Mononuclear cell (primary cell): ENCODE measurements around the gene CAPN3. TPM values are rescaled to one million over a fixed set of nuclear protein-coding genes. Genes with fewer than 3 reads are reported as not detected.

ENCODE experiments used
- H3K27me3 ChIP-seq: 2 replicates; pipeline ENCODE4 v1.6.0; 2011; ENCODE audit warnings: low read length, control low read depth; ENCODE audit not compliant: insufficient read depth
- H3K4me1 ChIP-seq: 2 replicates; pipeline ENCODE4 v1.5.1; 2011; ENCODE audit warnings: mild to moderate bottlenecking, low read length, control low read depth; ENCODE audit not compliant: insufficient read depth
- H3K4me3 ChIP-seq: 2 replicates; pipeline ENCODE4 v1.5.1; 2011; ENCODE audit warnings: mild to moderate bottlenecking, low read length, moderate library complexity
- H3K9me3 ChIP-seq: 2 replicates; pipeline ENCODE4 v1.5.1; 2011; ENCODE audit warnings: low read depth, mild to moderate bottlenecking, control low read depth, low read length
- total RNA-seq: library from RNA; depleted of rRNA; stranded (reverse); fragments of >200 nt; gene quantifications from one replicate; pipeline ENCODE4 v1.2.3, GENCODE V29; 2012

The CAPN3 gene
- total RNA-seq, 1 donor = 4.1 TPM

DNA sequence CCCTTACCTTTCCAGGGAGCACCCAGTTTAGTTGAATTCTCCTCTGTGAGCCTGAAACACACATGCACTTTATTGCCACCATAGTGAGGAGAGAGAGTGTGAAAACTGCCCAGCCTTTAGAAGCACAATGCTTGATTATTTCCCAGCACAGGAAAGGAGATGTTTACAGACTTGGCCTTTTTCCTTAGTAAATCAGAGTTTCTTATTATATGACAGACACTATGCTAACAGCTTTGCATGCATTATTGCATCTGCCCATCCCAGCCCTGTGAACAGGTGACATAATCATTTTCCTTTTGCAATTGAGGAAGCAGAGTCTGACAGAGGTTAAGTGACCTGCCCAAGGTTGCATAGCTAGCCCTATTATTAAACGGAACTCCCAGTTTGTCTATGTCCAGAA is 36.5 kb downstream of the CAPN3 start:
- H3K4me3 ChIP-seq = no peak overlapping the region
- H3K9me3 ChIP-seq = no peaks in the 10 kb centered on the region
- no peaks in the 10 kb centered on the region for H3K4me1 ChIP-seq
- H3K27me3 ChIP-seq = no peaks in the 10 kb centered on the region

GRCh38 chr15:42401544-42402454 is 42.5 kb downstream of the CAPN3 start:
- peaks cover 14% of the 10 kb centered on the region for H3K4me1 ChIP-seq
- H3K9me3 ChIP-seq = no peaks in the 10 kb centered on the region
- H3K4me3 ChIP-seq = no peak overlapping the region
- H3K27me3 ChIP-seq = no peaks in the 10 kb centered on the region

- peaks cover 14% of the 10 kb centered on the region for H3K4me1 ChIP-seq
- H3K27me3 ChIP-seq = no peaks in the 10 kb centered on the region
- no peaks in the 10 kb centered on the region for H3K9me3 ChIP-seq
- H3K4me3 ChIP-seq = no peak overlapping the region
Observed at GRCh38 chr15:42402455-42403205, 43.3 kb downstream of the CAPN3 start.

DNA sequence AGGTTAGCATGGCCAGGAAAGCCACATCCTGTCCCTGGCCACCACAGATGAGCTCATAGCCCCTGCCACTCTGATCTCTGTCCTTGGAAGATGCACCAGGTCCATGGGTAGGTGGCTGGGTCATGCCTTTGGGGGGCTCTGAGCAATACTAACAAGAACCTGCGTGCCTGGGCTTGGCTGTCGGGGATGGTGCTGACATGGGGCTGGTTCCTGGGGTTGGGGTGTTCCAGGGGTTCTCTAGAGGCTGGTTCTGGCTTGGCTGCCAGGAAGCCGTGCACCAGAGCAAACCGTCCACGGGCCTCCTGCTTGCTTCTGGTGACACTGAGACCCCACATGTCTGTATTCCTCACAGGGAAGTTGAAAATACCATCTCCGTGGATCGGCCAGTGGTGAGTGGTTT is 44.1 kb downstream of the CAPN3 start:
- no peak overlapping the region for H3K4me3 ChIP-seq
- no peaks in the 10 kb centered on the region for H3K9me3 ChIP-seq
- H3K4me1 ChIP-seq = peaks cover 14% of the 10 kb centered on the region
- no peaks in the 10 kb centered on the region for H3K27me3 ChIP-seq

DNA sequence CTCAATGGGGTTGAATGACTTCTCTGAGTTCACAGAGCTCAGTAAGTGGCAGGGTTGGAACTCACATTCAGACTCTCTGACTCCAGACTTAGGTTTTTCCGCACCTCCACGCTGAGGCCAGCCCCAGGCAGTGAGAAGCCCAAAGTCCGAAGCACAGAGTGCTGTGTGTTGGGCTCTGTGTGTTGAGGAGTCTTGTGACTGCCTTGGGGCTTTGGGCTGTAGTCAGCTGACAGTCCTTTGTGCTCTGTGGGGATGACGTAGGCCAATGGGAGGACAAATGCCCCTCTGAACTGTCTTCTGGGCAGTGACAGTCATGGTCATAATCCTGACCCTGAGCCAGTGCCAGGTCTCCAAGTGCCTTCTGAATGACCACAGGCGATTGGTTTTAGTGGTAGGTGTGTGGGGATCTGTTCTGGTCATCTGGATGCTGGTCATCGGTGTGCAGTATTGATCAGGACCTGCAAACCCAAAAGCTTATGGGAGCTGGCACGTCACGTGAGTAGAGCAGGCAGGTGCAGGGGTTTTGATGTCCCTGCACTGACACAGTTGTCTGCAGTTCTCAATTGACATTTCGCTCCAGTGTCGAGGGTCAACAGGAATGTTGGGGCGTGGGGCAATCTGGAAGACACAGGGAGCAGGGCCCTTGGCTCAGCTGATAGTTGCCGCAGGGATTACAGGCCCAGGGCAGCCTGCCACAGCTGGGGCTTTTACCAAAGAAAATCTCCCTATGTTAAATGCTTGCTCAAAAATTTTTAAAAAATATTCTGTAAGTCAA is 45.3 kb downstream of the CAPN3 start:
- Histone ChIP-seq H3K4me3 (no peak overlapping the region), H3K4me1 (peaks cover 14% of the 10 kb centered on the region), H3K27me3 (no peaks in the 10 kb centered on the region), H3K9me3 (no peaks in the 10 kb centered on the region)

DNA sequence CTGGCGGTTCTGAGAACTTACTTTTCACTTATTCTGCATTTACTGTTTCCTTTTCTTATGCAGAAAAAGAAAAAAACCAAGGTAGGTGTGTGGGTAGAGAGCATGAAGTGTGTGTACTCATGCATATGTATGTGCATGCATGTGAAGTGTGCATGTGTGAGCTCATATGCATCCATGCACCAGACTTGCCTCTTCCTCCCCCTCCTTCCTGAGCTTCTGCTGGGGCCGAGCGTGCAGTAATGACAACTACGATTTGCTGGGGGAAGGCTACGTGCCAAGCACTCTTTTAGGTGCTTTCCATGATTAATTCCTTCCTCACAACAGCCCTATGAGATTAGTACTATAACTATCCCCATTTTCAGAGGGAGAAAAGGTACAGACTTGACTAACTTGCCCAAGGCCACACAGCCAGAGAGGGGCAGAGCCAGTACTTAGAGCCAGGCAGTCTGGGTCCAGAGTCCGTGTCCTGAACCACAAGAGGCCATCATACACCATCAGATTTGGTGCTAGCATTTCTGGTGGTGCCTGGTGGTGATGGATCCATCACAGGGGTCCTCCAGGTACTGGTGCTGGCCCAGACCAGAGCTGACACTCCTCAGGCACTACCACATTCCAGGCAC is 46.7 kb downstream of the CAPN3 start:
- H3K4me1 ChIP-seq = peaks cover 14% of the 10 kb centered on the region
- no peaks in the 10 kb centered on the region for H3K27me3 ChIP-seq
- H3K4me3 ChIP-seq = no peak overlapping the region
- no peaks in the 10 kb centered on the region for H3K9me3 ChIP-seq

DNA sequence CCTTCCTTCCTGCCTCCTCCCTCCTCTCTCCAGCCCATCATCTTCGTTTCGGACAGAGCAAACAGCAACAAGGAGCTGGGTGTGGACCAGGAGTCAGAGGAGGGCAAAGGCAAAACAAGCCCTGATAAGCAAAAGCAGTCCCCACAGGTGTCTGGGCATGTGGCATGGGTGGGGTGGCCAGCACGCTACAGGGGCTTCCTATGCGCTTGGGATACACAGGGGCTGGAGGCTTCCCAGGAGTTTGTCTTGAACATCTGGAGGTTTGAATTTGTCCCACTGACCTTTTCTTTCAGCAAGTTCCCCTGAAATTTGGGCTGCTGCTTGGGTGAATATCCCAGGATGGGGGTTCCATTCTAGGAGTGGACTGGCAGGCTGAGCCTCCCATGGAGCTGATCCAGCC is 48.9 kb downstream of the CAPN3 start:
- no peaks in the 10 kb centered on the region for H3K27me3 ChIP-seq
- H3K4me1 ChIP-seq = no peaks in the 10 kb centered on the region
- H3K9me3 ChIP-seq = no peaks in the 10 kb centered on the region
- no peak overlapping the region for H3K4me3 ChIP-seq

GRCh38 chr15:42409011-42409410 is 49.7 kb downstream of the CAPN3 start:
- Histone ChIP-seq H3K27me3 (no peaks in the 10 kb centered on the region), H3K9me3 (no peaks in the 10 kb centered on the region), H3K4me3 (no peak overlapping the region)

GRCh38 chr15:42411884-42412283 is 52.6 kb downstream of the CAPN3 start:
- H3K4me3 ChIP-seq = no peak overlapping the region

More at GRCh38 chr15:42409011-42409410, 49.7 kb downstream of the CAPN3 start:
- H3K4me1 ChIP-seq = no peaks in the 10 kb centered on the region

DNA sequence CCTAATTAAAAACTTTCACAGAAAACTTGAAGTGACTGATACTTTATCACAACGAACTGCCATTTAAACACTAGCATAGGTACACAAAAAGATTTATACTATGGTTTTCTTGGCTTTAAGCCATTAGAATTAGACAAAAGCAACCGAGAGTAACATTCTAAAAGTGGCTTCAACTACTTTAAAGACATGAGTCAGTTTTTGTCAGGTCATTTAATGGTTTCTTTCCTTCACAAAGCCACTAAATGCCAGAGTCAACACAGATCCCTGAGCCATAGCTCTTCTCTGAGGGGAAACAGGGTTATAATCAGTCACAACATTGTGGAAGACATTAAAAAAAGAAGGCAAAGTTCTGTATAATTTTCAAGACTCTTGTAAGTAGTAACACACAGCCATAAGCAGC is 54.6 kb downstream of the CAPN3 start:
- H3K4me3 ChIP-seq = no peak overlapping the region
- H3K27me3 ChIP-seq = no peaks in the 10 kb centered on the region
- H3K4me1 ChIP-seq = no peaks in the 10 kb centered on the region
- no peaks in the 10 kb centered on the region for H3K9me3 ChIP-seq

More at GRCh38 chr15:42411884-42412283, 52.6 kb downstream of the CAPN3 start:
- no peaks in the 10 kb centered on the region for H3K4me1 ChIP-seq
- H3K9me3 ChIP-seq = no peaks in the 10 kb centered on the region
- no peaks in the 10 kb centered on the region for H3K27me3 ChIP-seq

- Histone ChIP-seq H3K4me1 (no peaks in the 10 kb centered on the region), H3K9me3 (no peaks in the 10 kb centered on the region), H3K27me3 (no peaks in the 10 kb centered on the region), H3K4me3 (no peak overlapping the region)
Observed at GRCh38 chr15:42419369-42419768, 60.1 kb downstream of the CAPN3 start.

- Histone ChIP-seq H3K9me3 (no peaks in the 10 kb centered on the region), H3K4me3 (no peak overlapping the region), H3K4me1 (no peaks in the 10 kb centered on the region), H3K27me3 (no peaks in the 10 kb centered on the region)
Observed at GRCh38 chr15:42421376-42421775, 62.1 kb downstream of the CAPN3 start.

DNA sequence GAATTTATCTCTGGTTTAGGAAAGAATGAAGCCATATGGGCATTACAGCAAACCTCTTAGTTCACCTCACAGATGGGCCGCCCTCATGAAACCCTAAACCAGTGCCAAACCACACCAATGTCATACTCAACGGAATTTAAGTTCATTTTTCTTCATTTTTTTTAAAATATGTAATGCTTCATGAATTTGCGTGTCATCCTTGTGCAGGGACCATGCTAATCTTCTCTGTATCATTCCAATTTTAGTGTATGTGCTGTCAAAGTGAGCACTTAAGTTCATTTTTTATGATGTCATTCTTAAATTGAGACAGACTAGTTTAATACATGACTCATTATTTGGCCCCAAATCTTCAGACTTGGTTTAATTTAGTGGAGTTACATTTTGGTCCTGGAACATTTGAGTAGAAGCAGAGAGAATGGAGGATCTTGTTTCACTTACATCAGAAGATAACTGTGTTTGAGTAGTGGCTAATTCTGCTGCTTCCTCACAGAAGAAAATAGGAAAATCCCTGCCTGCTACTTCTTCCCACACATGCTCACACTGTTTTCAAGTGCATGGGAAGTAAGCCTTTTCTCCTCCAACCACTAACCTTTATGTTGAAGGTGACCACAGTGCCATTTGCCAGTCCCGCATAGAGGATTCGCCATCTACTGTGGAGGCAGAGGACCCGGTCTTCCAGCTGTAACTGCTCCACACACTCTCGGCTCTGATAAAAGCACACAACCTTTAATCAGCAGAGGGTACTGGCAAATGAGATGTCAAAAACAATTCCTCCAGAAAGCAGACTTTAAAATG is 68.3 kb downstream of the CAPN3 start:
- H3K9me3 ChIP-seq = no peaks in the 10 kb centered on the region
- no peaks in the 10 kb centered on the region for H3K27me3 ChIP-seq
- H3K4me1 ChIP-seq = no peaks in the 10 kb centered on the region
- no peak overlapping the region for H3K4me3 ChIP-seq
